SKM-1 treated with dmso at 0.1 percent for 144 hours (cell line): ENCODE measurements around the gene RNPEP.
"Not testable (repeated sequence)": the region's sequence is repeated elsewhere in the genome, so short reads cannot be mapped to it uniquely, and the experiment has no call there.

Source experiments
- DNase-seq: peaks from one replicate; lab custom pipeline; 2025; ENCODE audit not compliant: unreplicated experiment; lab: John Stamatoyannopoulos, UW

Gene RNPEP

GRCh38 chr1:202009326-202010179, 27.1 kb downstream of the RNPEP start:
- DNase-seq = peak; percentile 59

- DNase-seq = no peak
Measured at GRCh38 chr1:202010180-202011015, 27.9 kb downstream of the RNPEP start, which contains the start of gene ELF3. ELF3 (plus strand) TSS chr1:202010587; CDS start chr1:202011137, 550 bp downstream.

GRCh38 chr1:202011994-202012393, 29.5 kb downstream of the RNPEP start:
- DNase-seq = no peak

GRCh38 chr1:202012544-202013478, 30.4 kb downstream of the RNPEP start:
- no peak for DNase-seq

- DNase-seq = no peak
Measured at GRCh38 chr1:202013603-202014002, 31.2 kb downstream of the RNPEP start.

- no peak for DNase-seq
Measured at GRCh38 chr1:202014060-202014459, 31.6 kb downstream of the RNPEP start.

GRCh38 chr1:202014915-202015661, 32.6 kb downstream of the RNPEP start:
- DNase-seq = no peak

- no peak for DNase-seq
Measured at GRCh38 chr1:202015662-202015937, 33.2 kb downstream of the RNPEP start.

GRCh38 chr1:202016022-202016810, 33.8 kb downstream of the RNPEP start:
- DNase-seq = no peak

GRCh38 chr1:202016811-202017748, 34.6 kb downstream of the RNPEP start:
- no peak for DNase-seq

GRCh38 chr1:202017749-202018467, 35.5 kb downstream of the RNPEP start:
- DNase-seq = no peak

GRCh38 chr1:202018468-202019234, 36.2 kb downstream of the RNPEP start:
- no peak for DNase-seq

GRCh38 chr1:202019235-202019558, 36.7 kb downstream of the RNPEP start:
- not testable (repeated sequence) for DNase-seq

GRCh38 chr1:202023001-202023433, 40.6 kb downstream of the RNPEP start:
- DNase-seq = no peak

GRCh38 chr1:202029171-202029665, 46.8 kb downstream of the RNPEP start:
- no peak for DNase-seq

GRCh38 chr1:202029727-202030126, 47.3 kb downstream of the RNPEP start:
- no peak for DNase-seq

- no peak for DNase-seq
Measured at GRCh38 chr1:202031796-202032195, 49.3 kb downstream of the RNPEP start.
